Vagina (tissue), 2 donors: ENCODE measurements around the gene PHF10. TPM values are rescaled to one million over a fixed set of nuclear protein-coding genes. Genes with fewer than 3 reads are reported as not detected.

Experiments
- DNase-seq, 2 donors: peaks; one replicate each; pipeline ENCODE4 v3.0.0-alpha.2; 2017; ENCODE audit errors: extremely low spot score in 2 of 2
- H3K27ac ChIP-seq: fragments of 200-600 bp; sonication (generic); one replicate; pipeline ENCODE4 v1.5.1; 2019
- H3K27me3 ChIP-seq: fragments of 200-600 bp; sonication (generic); one replicate; pipeline ENCODE4 v1.5.1; 2019
- H3K36me3 ChIP-seq, 2 donors: fragments of 200-600 bp; sonication (generic); one replicate each; pipeline ENCODE4 v1.5.1; 2017 to 2019
- H3K4me1 ChIP-seq: fragments of 200-600 bp; sonication (generic); one replicate; pipeline ENCODE4 v1.5.1; 2019
- H3K4me3 ChIP-seq, 2 donors: fragments of 200-600 bp; sonication (generic); 1 replicate in 1 of 2; 2 replicates in 1 of 2; pipeline ENCODE4 v1.5.1; 2016 to 2019
- H3K9me3 ChIP-seq: fragments of 200-600 bp; sonication (generic); one replicate; pipeline ENCODE4 v1.5.1; 2019
- POLR2A ChIP-seq, 2 donors: fragments of 450-650 bp; IDR thresholded peaks; one replicate each; pipeline ENCODE4 v1.6.1; 2017; ENCODE audit warnings: antibody characterized with exemption in 2 of 2, mild to moderate bottlenecking in 2 of 2, moderate library complexity in 2 of 2
- POLR2AphosphoS5 ChIP-seq, 2 donors: sonication (generic); formaldehyde crosslinking; IDR thresholded peaks; one replicate each; pipeline ENCODE4 v1.9.0; 2017; ENCODE audit warnings: antibody characterized with exemption in 2 of 2, mild to moderate bottlenecking in 2 of 2, low read depth in 1 of 2; ENCODE audit not compliant: insufficient read depth in 1 of 2
- intact Hi-C: fragments of 100-400 bp; cut with DNase I; formaldehyde crosslinking; loops from one replicate; pipeline ENCODE4 v1.15.1; 2023
- total RNA-seq: library from RNA; depleted of rRNA; stranded (reverse); fragments of >200 nt; gene quantifications from one replicate; pipeline ENCODE4 v1.2.3, GENCODE V29; 2016
- TF ChIP-seq, protein P1 (sequence below), 3 experiments: fragments of 450-650 bp in 2 of 3; fragments of 200-600 bp in 1 of 3; sonication (generic) in 1 of 3; IDR thresholded peaks; one replicate each; pipeline ENCODE4 v1.5.1; 2017 to 2019; ENCODE audit warnings: antibody characterized with exemption in 3 of 3, mild to moderate bottlenecking in 2 of 3, moderate library complexity in 2 of 3

Gene PHF10
- total RNA-seq, 1 donor from 2014 or later, result 54.8 TPM

DNA sequence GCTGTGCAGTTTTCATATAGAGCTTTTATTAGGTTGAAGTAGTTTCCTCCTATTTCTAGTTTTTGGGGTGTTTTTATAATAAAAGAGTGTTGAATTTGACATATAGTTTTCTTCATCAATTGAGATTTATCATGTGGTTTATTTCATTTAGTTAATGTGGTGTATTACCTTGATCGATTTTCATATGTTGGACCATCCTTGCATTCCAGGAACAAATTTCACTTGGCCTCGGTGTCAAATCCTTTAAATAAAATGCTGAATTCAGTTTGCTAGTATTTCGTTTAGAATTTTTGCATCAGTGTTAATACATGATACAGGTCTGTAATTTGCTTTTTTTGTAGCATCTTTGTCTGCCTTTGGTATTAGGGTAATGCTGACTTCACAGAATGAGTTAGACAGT lies 21.1 kb upstream of the PHF10 start:
- Histone ChIP-seq H3K36me3 (no peaks in the 10 kb centered on the region), H3K9me3 (no peaks in the 10 kb centered on the region), H3K4me3 (no peak overlapping the region), H3K27me3 (no peaks in the 10 kb centered on the region), H3K4me1 (peaks cover 5% of the 10 kb centered on the region), H3K27ac (no peak overlapping the region)
- intact Hi-C loops, result no loop called here
- no peak for DNase-seq
- TF ChIP-seq POLR2AphosphoS5 (IDR thresholded peaks at IDR 0.05; ENCODE audit: insufficient read depth in 1 of 2, low read depth in 1 of 2) (no peak), POLR2A (IDR thresholded peaks at IDR 0.05) (no peak)
- TF ChIP-seq, protein P1, sequence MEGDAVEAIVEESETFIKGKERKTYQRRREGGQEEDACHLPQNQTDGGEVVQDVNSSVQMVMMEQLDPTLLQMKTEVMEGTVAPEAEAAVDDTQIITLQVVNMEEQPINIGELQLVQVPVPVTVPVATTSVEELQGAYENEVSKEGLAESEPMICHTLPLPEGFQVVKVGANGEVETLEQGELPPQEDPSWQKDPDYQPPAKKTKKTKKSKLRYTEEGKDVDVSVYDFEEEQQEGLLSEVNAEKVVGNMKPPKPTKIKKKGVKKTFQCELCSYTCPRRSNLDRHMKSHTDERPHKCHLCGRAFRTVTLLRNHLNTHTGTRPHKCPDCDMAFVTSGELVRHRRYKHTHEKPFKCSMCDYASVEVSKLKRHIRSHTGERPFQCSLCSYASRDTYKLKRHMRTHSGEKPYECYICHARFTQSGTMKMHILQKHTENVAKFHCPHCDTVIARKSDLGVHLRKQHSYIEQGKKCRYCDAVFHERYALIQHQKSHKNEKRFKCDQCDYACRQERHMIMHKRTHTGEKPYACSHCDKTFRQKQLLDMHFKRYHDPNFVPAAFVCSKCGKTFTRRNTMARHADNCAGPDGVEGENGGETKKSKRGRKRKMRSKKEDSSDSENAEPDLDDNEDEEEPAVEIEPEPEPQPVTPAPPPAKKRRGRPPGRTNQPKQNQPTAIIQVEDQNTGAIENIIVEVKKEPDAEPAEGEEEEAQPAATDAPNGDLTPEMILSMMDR (IDR thresholded peaks at IDR 0.05), result no peak

DNA sequence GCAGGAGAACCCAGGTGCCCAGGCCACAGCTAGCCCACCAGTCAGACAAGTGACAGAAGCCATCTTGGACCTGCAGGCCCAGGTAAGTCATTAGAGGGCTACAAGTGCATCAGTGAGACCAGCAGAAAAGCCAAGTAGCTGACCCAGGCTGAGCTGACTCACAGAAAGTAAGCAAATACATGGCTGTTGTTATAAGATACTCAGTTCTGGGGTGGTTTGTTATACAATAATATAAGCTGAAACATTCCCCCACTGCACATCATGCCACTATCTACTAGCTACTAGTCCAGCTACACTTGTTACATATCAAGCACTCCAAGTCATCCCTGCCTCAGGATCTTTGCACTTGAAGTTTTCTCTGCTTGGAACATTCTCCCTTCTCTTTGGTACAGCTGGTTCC lies 17.0 kb upstream of the PHF10 start:
- intact Hi-C loops, result no loop called here
- DNase-seq, result no peak
- Histone ChIP-seq H3K4me3 (no peak overlapping the region), H3K27ac (no peak overlapping the region), H3K27me3 (no peaks in the 10 kb centered on the region), H3K4me1 (no peaks in the 10 kb centered on the region), H3K36me3 (no peaks in the 10 kb centered on the region), H3K9me3 (no peaks in the 10 kb centered on the region)
- TF ChIP-seq POLR2A (IDR thresholded peaks at IDR 0.05) (no peak), POLR2AphosphoS5 (IDR thresholded peaks at IDR 0.05; ENCODE audit: insufficient read depth in 1 of 2, low read depth in 1 of 2) (no peak)
- TF ChIP-seq, protein P1 (IDR thresholded peaks at IDR 0.05), result no peak

DNA sequence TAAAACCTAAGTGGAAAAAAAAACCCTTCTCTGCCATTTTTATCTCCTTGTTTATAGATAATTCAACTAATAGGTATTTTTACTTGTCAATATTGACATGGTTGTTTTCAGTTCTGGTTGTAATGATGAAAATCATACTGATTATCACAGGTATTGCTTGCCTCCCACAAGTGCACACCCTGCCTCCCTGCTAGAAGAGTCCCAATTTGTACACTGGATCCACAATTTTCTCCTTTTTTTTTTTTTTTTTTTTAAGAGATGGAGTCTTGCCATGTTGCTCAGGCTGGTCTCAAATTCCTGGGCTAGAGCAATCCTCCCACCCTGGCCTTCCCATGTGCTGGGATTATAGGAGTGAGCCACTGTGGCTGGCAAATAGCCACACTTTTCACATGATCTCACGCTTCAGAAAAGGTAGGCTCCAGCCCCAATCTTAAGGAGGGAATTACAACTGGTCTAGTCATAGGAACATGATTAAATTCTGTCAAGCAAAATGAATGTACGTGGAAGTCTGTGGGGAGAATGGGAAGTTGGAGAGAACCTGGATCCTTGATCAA lies 14.8 kb upstream of the PHF10 start:
- Histone ChIP-seq H3K4me1 (no peaks in the 10 kb centered on the region), H3K4me3 (no peak overlapping the region), H3K36me3 (no peaks in the 10 kb centered on the region), H3K27ac (no peak overlapping the region), H3K9me3 (no peaks in the 10 kb centered on the region), H3K27me3 (no peaks in the 10 kb centered on the region)
- TF ChIP-seq, protein P1 (IDR thresholded peaks at IDR 0.05), result no peak
- TF ChIP-seq POLR2A (IDR thresholded peaks at IDR 0.05) (no peak), POLR2AphosphoS5 (IDR thresholded peaks at IDR 0.05; ENCODE audit: insufficient read depth in 1 of 2, low read depth in 1 of 2) (no peak)
- intact Hi-C loops, result no loop called here
- DNase-seq, result no peak

DNA sequence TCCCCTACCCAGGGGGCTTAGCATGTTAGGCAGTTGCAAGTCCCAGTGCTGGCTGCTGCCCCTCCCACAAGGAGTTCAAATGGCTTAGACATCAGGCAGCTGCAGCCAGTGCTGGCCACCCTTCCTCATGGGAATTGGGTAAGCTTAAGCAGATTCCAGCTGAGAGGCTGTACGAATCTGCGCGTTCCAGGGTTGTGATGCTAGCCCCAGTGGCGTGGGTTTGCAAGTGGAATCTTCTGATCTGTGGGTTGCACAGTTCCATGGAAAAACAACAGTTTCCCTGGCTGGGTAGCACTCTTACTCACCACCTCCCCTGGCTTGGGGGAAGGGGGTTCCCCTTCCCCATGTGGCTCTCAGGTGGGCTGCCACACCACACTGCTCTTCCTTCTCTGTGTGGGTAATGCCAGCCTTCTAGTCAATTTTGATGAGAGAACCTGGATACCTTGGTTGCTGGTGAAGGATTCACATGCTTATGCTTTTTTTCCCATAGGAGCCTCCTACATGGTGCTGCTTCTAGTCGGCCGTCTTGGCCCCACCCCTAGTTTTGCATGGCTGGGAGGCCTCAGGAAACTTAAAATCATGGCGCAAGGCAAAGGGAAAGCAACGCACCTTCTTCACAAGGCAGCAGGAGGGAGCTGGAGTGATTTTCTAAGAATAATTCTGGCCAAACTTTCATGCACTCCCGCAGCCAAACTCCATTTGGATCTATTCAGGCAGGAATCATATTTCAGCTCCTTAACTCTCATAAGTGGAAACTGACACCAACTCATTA lies 14.1 kb upstream of the PHF10 start:
- H3K4me3 ChIP-seq, result no peak overlapping the region
- H3K27ac ChIP-seq, result no peak overlapping the region
- H3K27me3 ChIP-seq, result no peaks in the 10 kb centered on the region
- no peak for DNase-seq
- no peaks in the 10 kb centered on the region for H3K36me3 ChIP-seq
- no peaks in the 10 kb centered on the region for H3K4me1 ChIP-seq
- TF ChIP-seq POLR2A (IDR thresholded peaks at IDR 0.05) (no peak), POLR2AphosphoS5 (IDR thresholded peaks at IDR 0.05; ENCODE audit: insufficient read depth in 1 of 2, low read depth in 1 of 2) (no peak)
- TF ChIP-seq, protein P1 (IDR thresholded peaks at IDR 0.05), result no peak
- intact Hi-C loops, result no loop called here
- H3K9me3 ChIP-seq, result no peaks in the 10 kb centered on the region

DNA sequence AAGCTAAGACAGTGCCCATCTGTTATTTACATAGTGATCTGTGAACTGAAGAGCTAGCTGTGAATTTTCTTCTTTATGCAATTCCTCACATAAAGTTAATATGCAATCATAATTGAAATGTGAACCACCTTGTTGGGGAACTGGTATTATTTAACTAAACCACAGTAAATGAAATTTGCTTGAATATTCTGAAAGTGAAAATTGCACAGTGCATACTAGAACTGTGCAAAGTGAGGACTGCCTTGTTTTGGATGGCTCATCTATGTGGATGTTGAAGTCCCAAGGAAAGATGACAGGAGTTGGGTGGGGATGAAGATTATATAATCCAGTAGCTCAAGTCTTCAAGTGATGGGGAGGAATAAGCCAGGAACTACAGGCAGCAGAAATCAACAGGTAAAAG lies 5.7 kb upstream of the PHF10 start:
- Histone ChIP-seq H3K4me3 (no peak overlapping the region), H3K4me1 (peaks cover 9% of the 10 kb centered on the region), H3K9me3 (no peaks in the 10 kb centered on the region), H3K27me3 (no peaks in the 10 kb centered on the region), H3K36me3 (no peaks in the 10 kb centered on the region), H3K27ac (no peak overlapping the region)
- DNase-seq, result no peak
- TF ChIP-seq, protein P1 (IDR thresholded peaks at IDR 0.05), result no peak
- no peak for TF ChIP-seq POLR2AphosphoS5 (IDR thresholded peaks at IDR 0.05; ENCODE audit: insufficient read depth in 1 of 2, low read depth in 1 of 2)
- TF ChIP-seq POLR2A (IDR thresholded peaks at IDR 0.05), result no peak
- intact Hi-C loops, result no loop called here
